Activated CD8-positive, alpha-beta memory T cell treated with anti-CD3 and anti-CD28 coated beads, Interleukin-2, amount 50 U/mL, for 24 hours (primary cell): ENCODE measurements around the gene SHH.

Source experiments
- DNase-seq: peaks from one replicate; pipeline ENCODE4 v3.0.0-alpha.2; 2020; ENCODE audit errors: extremely low read depth

SHH gene

GRCh38 chr7:155792315-155792960 lies 19.8 kb downstream of the SHH start:
- DNase-seq = no peak

GRCh38 chr7:155791836-155792235 lies 20.4 kb downstream of the SHH start:
- no peak for DNase-seq

GRCh38 chr7:155791214-155791737 lies 21.0 kb downstream of the SHH start:
- no peak for DNase-seq

- no peak for DNase-seq
Measured at GRCh38 chr7:155790666-155791065, 21.6 kb downstream of the SHH start.

- no peak for DNase-seq
Measured at GRCh38 chr7:155789001-155789725, 23.1 kb downstream of the SHH start.

DNA sequence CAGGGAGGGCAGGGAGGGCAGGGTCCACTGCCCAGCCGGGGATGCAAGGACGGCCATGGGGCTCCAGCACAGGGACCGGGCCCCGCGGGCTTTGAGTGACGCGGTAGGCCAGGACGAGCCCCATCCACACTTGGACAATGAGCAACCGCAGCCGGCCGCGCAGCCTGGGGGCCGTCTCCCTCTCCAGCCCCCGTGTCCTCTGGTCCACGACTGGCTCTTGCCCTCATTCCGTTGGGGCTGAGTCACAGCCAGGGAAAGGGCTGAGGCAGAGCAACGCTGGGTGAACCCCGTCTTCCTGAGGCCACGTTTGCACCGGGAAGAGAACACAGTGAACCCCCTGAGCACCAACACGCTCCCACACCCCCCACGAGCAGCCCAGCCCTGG lies 23.7 kb downstream of the SHH start:
- no peak for DNase-seq

GRCh38 chr7:155787171-155787851 lies 25.0 kb downstream of the SHH start:
- DNase-seq = no peak

DNA sequence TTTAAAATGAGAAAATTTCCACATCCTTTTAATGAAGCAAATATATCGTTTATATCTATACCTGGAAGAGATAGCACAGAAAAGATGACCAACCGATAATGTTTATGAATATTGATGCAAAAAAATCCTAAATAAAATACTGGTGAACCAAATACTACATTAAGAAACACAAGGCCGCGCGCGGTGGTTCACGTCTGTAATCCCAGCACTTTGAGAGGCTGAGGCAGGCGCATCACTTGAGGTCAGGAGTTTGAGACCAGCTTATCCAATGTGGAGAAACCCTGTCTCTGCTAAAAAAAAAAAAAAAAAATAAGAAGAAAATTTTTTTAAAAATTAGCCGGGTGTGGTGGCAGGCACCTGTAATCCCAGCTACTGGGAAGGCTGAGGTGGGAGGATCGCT lies 25.8 kb downstream of the SHH start:
- DNase-seq = no peak

GRCh38 chr7:155785536-155785935 lies 26.7 kb downstream of the SHH start:
- DNase-seq = no peak

GRCh38 chr7:155782466-155782865 lies 29.8 kb downstream of the SHH start:
- no peak for DNase-seq

- DNase-seq = no peak
Measured at GRCh38 chr7:155781433-155781832, 30.8 kb downstream of the SHH start.

- DNase-seq = no peak
Measured at GRCh38 chr7:155780884-155781283, 31.4 kb downstream of the SHH start.

GRCh38 chr7:155778349-155778748 lies 33.9 kb downstream of the SHH start:
- DNase-seq = no peak

DNA sequence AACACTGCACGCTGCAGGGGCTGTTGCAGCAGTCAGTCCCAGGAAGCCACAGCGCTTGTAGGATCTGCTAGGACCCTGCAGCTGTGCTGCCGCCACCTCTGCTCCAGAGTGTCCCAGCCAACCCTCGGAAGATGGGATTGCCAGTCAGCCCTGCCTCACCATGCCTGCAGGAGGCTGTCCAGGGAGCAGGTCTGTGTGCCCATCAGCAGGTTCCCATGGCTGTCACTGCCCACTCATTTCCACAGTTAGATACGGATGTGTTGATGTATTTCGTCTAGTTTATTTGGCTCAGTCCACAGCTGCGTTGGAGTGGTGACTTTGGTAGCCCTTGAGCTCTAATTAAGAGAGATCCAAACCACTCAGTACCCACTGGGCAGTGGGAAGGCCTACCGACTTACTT lies 35.7 kb downstream of the SHH start:
- no peak for DNase-seq

DNA sequence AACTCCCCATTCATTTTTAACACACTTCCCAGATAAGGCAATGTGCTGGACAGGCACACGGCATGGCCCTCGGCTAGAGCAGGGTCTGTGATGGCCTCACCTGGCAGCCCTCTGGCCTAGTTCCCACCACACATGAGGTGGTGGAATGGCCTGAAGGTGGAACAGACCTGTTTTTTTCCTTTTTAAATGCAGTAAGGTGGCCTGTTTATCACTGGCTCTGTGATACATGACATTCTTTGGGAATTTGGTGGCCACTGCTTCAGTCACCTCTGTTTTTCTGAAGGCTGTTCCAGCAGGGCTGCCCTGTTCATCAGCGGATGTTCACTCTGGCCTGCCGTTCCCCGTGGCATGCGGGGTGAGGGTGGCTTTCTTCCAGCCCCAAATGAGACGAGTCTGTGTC lies 36.6 kb downstream of the SHH start:
- DNase-seq = no peak

DNA sequence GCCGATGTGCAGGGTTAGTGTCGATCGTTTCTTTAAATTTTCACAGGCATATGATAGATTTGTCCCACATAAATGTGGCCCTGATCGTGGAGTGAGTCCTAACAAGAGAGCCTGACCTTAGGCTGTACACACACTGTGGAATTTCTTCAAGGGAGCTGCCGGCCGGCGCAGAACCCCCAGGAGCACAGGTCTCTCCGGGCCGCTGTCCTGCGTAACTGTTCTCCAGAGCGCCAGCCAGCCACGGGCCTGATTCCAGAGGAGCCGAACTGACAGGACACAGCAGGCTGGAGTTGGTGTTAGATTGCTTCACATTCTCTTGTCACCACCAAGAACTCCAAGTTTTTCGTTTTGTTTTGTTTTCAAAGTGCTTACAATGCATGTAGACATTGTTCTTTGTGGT lies 37.3 kb downstream of the SHH start:
- DNase-seq = no peak

- no peak for DNase-seq
Measured at GRCh38 chr7:155773531-155773930, 38.7 kb downstream of the SHH start.

GRCh38 chr7:155770241-155770640 lies 42.0 kb downstream of the SHH start:
- no peak for DNase-seq

DNA sequence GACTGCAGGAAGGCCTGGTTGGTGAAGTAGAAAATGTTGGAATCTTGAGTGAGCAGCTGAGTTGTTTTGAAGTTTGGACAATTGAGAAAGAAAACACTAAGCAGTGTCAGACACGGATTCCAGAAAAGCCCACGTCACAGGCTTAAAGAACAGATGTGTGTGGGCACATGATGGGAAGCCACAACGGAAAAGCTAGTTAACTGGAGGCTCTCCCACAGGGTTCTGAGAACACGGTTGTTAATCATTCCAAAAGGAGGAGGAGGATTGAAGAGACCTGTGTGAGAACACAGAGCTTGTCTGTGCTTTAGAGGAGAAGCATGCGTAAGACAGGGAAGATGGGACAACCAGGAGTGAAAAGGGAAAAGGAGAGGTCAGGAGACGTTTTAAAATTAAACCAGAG lies 42.6 kb downstream of the SHH start:
- DNase-seq = no peak

DNA sequence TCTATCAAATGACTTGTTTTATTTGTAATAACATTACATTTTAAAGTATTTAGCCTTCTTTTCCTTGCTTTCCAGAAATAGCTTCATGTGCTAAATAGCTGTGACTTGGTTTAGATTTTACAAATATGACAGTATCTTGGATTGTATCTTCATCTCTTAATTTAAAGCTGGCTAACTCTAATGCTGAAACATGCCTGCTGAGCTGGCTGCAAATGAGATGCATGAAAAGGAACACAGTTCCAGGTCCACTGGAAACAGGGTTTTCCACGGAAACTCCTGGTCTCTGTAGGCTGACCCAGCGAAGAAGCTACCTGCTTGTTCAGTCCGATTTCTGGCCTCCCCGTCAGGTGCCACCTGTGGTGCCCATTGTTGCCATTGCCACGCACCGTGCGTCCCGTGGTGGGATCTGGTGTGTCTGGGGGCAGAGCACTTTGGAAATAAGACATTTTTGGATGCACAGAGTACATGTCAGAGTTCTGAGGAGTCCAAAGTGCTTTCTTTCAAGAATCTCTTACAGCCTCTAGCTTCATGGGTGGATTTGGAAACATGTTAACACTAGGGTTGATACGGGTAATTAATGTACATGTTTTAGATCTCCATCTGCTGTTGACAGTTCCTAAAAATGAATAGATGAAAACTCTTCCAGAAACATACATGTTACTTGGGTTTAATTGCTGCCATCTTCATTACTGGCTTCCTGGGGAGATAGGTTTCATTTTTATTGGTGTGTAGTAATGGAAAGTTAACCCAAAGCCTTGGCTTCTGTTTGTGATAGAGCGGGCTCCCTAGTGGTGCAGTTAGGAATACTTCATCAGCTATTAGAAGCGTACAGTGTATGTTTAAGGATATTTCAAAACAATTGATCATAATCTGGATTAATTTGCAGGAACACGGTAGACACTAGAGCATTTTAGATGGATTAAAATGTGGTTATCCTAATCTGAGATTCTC lies 45.0 kb downstream of the SHH start:
- no peak for DNase-seq

GRCh38 chr7:155766386-155766785 lies 45.9 kb downstream of the SHH start:
- no peak for DNase-seq

GRCh38 chr7:155765458-155765857 lies 46.8 kb downstream of the SHH start:
- no peak for DNase-seq
